ENCODE measurements around the gene TRIM47.
"Not testable (repeated sequence)": the region's sequence is repeated elsewhere in the genome, so short reads cannot be mapped to it uniquely, and the experiment has no call there.

The TRIM47 gene

DNA sequence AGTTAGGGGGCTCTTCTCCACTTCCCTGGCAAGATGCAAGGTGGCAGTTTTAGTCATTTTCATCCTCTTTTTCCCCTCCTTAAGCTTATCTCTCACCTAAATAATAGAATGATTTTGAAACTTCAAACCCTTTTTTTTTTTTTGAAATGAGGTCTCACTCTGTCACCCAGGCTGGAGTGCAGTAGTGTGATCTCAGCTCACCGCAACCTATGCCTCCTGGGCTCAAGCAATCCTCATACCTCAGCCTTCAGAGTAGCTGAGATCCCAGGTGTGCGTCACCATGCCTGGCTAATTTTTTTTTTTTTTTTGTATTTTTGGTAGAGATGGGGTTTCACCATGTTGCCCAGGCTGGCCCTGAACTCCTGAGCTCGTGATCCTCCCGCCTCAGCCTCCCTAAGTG is 13.5 kb downstream of the TRIM47 start:
- Histone ChIP-seq H3K4me1 (ENCODE audit: low read length) (peaks cover 25% of the 10 kb centered on the region), H2AFZ (ENCODE audit: low read length) (peak overlapping the region; percentile 83), H3F3A (ENCODE audit: insufficient read depth, low read length) (peaks cover 19% of the 10 kb centered on the region), H3K9ac (ENCODE audit: low read length) (peak overlapping the region; percentile 78), H3K27ac (ENCODE audit: low read length) (peak overlapping the region; percentile 98), H3K4me2 (ENCODE audit: low read depth, low read length) (peak overlapping the region; percentile 90)
- not testable (repeated sequence) for H3K9me3 ChIP-seq (replicated peaks; ENCODE audit: insufficient read depth, low read length); H3K9me2 ChIP-seq (replicated peaks; ENCODE audit: insufficient read depth, low read length); H3K36me3 ChIP-seq (replicated peaks; ENCODE audit: insufficient read depth, low read length); H3K79me2 ChIP-seq (ENCODE audit: low read length); H4K20me1 ChIP-seq (ENCODE audit: insufficient read depth, low read length); H3K27me3 ChIP-seq (replicated peaks; ENCODE audit: insufficient read depth, low read length); H3K4me3 ChIP-seq (ENCODE audit: low read length)
- DNase-seq, result peak; percentile 81

- Histone ChIP-seq H3K36me3 (replicated peaks; ENCODE audit: insufficient read depth, low read length) (no peaks in the 10 kb centered on the region), H2AFZ (ENCODE audit: low read length) (peak overlapping the region; percentile 15; the same call in 1 of the 2 replicates), H3F3A (ENCODE audit: insufficient read depth, low read length) (peaks cover 19% of the 10 kb centered on the region), H3K4me3 (ENCODE audit: low read length) (peak overlapping the region; percentile 28; the same call in 1 of the 2 replicates), H3K27me3 (replicated peaks; ENCODE audit: insufficient read depth, low read length) (no peaks in the 10 kb centered on the region), H3K9ac (ENCODE audit: low read length) (peak overlapping the region; percentile 78), H3K9me2 (replicated peaks; ENCODE audit: insufficient read depth, low read length) (no peaks in the 10 kb centered on the region), H3K27ac (ENCODE audit: low read length) (peak overlapping the region; percentile 98), H3K4me1 (ENCODE audit: low read length) (peaks cover 26% of the 10 kb centered on the region), H3K9me3 (replicated peaks; ENCODE audit: insufficient read depth, low read length) (no peaks in the 10 kb centered on the region), H3K4me2 (ENCODE audit: low read depth, low read length) (peak overlapping the region; percentile 90), H4K20me1 (ENCODE audit: insufficient read depth, low read length) (no peaks in the 10 kb centered on the region), H3K79me2 (ENCODE audit: low read length) (no peaks in the 10 kb centered on the region)
- TF ChIP-seq EZH2 (optimal IDR thresholded peaks at IDR 0.05; ENCODE audit: low read depth, low read length) (no peak), CTCF (IDR thresholded peaks at IDR 0.05; ENCODE audit: low read length) (no peak), EZH2phosphoT487 (IDR thresholded peaks at IDR 0.05; ENCODE audit: low read length) (no peak)
- peak; percentile 95 for DNase-seq
Measured at GRCh38 chr17:75864448-75864871, 13.9 kb downstream of the TRIM47 start.

- H3K9me3 ChIP-seq (replicated peaks; ENCODE audit: insufficient read depth, low read length), result no peaks in the 10 kb centered on the region
- H2AFZ ChIP-seq (ENCODE audit: low read length), result no peak overlapping the region
- H3K4me3 ChIP-seq (ENCODE audit: low read length), result no peak overlapping the region
Measured at GRCh38 chr17:75861927-75862317, 16.5 kb downstream of the TRIM47 start.

GRCh38 chr17:75859358-75859757 is 19.0 kb downstream of the TRIM47 start:
- not testable (repeated sequence) for H3K36me3 ChIP-seq (replicated peaks; ENCODE audit: insufficient read depth, low read length); H3K9me2 ChIP-seq (replicated peaks; ENCODE audit: insufficient read depth, low read length); H3K9ac ChIP-seq (ENCODE audit: low read length); H3K4me3 ChIP-seq (ENCODE audit: low read length); H3K4me2 ChIP-seq (ENCODE audit: low read depth, low read length); DNase-seq; H3K9me3 ChIP-seq (replicated peaks; ENCODE audit: insufficient read depth, low read length); H3K27me3 ChIP-seq (replicated peaks; ENCODE audit: insufficient read depth, low read length); H2AFZ ChIP-seq (ENCODE audit: low read length); H4K20me1 ChIP-seq (ENCODE audit: insufficient read depth, low read length)
- H3K79me2 ChIP-seq (ENCODE audit: low read length), result peaks cover 15% of the 10 kb centered on the region
- peaks cover 16% of the 10 kb centered on the region for H3F3A ChIP-seq (ENCODE audit: insufficient read depth, low read length)
- peaks cover 20% of the 10 kb centered on the region for H3K4me1 ChIP-seq (ENCODE audit: low read length)
- H3K27ac ChIP-seq (ENCODE audit: low read length), result peak overlapping the region; percentile 74; the same call in 1 of the 2 replicates

More at GRCh38 chr17:75861927-75862317, 16.5 kb downstream of the TRIM47 start:
- Histone ChIP-seq H3K36me3 (replicated peaks; ENCODE audit: insufficient read depth, low read length) (no peaks in the 10 kb centered on the region), H4K20me1 (ENCODE audit: insufficient read depth, low read length) (no peaks in the 10 kb centered on the region), H3K79me2 (ENCODE audit: low read length) (no peaks in the 10 kb centered on the region), H3K9ac (ENCODE audit: low read length) (no peak overlapping the region), H3K27ac (ENCODE audit: low read length) (no peak overlapping the region), H3F3A (ENCODE audit: insufficient read depth, low read length) (peaks cover 25% of the 10 kb centered on the region), H3K27me3 (replicated peaks; ENCODE audit: insufficient read depth, low read length) (no peaks in the 10 kb centered on the region), H3K9me2 (replicated peaks; ENCODE audit: insufficient read depth, low read length) (no peaks in the 10 kb centered on the region), H3K4me1 (ENCODE audit: low read length) (peaks cover 32% of the 10 kb centered on the region), H3K4me2 (ENCODE audit: low read depth, low read length) (no peak overlapping the region)
- TF ChIP-seq EZH2phosphoT487 (IDR thresholded peaks at IDR 0.05; ENCODE audit: low read length), result no peak
- TF ChIP-seq CTCF (IDR thresholded peaks at IDR 0.05; ENCODE audit: low read length), result no peak
- TF ChIP-seq EZH2 (optimal IDR thresholded peaks at IDR 0.05; ENCODE audit: low read depth, low read length), result no peak
- no peak for DNase-seq

All from MM.1S (cell line).